ENCODE data around the gene CHRM2. TPM values are rescaled to one million over a fixed set of nuclear protein-coding genes. Genes with fewer than 3 reads are reported as not detected.

The CHRM2 gene
- total and polyA plus RNA-seq, 7 donors, result under 0.01 to 121 (median 97.3) TPM; not detected in 1

- H3K9me3 ChIP-seq, result no peaks in the 10 kb centered on the region
- peaks cover 0 to 76% (median 48%) of the 10 kb centered on the region in 4 donors for H3K4me1 ChIP-seq
- TF ChIP-seq POLR2AphosphoS5 (IDR thresholded peaks at IDR 0.05), result no peak
- no peak for TF ChIP-seq EP300 (IDR thresholded peaks at IDR 0.05)
- no peak for TF ChIP-seq POLR2A (IDR thresholded peaks at IDR 0.05)
- no peak for TF ChIP-seq CTCF (IDR thresholded peaks at IDR 0.05)
- no peak overlapping the region for H3K27ac ChIP-seq
- WGBS, 2 donors, result 49 to 75% methylated on average over 1 of the region's 1 CpG
- intact Hi-C loops (cut with DNase I), result loop anchor here (10.0 kb wide), 1 partner anchor 178 kb away; no protein-coding TSS in a partner anchor
- H3K4me3 ChIP-seq, result no peak overlapping the region
- no peak for DNase-seq
- H3K36me3 ChIP-seq, result no peaks in the 10 kb centered on the region
- no peaks in the 10 kb centered on the region for H3K27me3 ChIP-seq
These were observed 98.4 kb downstream of the CHRM2 start for GRCh38 chr7:136966825-136967224.

DNA sequence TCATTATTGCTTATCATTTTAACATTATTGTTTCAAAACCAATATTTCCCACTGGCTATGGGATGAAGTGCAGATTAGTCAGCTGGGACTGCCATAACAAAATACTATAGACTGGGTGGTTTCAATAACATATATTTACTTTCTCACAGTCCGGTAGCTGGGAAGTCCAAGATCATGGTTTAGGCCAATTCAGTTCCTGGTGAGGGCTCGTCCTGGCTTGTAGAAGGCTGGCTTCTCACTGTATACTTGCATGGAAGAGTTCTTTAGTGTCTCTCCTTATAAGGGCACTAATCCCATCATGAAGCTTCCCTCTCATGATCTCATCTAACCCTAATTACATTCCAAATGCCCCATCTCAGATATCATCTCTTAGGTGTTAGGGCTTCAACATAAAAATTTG, 101.3 kb downstream of the CHRM2 start:
- H3K4me1 ChIP-seq, result peaks cover 0 to 63% (median 23%) of the 10 kb centered on the region in 4 donors
- no peaks in the 10 kb centered on the region for H3K36me3 ChIP-seq
- H3K9me3 ChIP-seq, result no peaks in the 10 kb centered on the region
- no peak for TF ChIP-seq POLR2AphosphoS5 (IDR thresholded peaks at IDR 0.05)
- TF ChIP-seq POLR2A (IDR thresholded peaks at IDR 0.05), result no peak
- TF ChIP-seq EP300 (IDR thresholded peaks at IDR 0.05), result no peak
- no peak for TF ChIP-seq CTCF (IDR thresholded peaks at IDR 0.05)
- H3K4me3 ChIP-seq, result no peak overlapping the region
- H3K27me3 ChIP-seq, result no peaks in the 10 kb centered on the region
- no peak for DNase-seq
- WGBS, 2 donors, result 32 to 40% methylated on average over 2 of the region's 2 CpGs
- intact Hi-C loops (cut with DNase I), result loop anchor here (10.0 kb wide), 1 partner anchor 175 kb away; no protein-coding TSS in a partner anchor
- H3K27ac ChIP-seq, result peak overlapping the region in 1 of 4 donors; percentile 36

- no peaks in the 10 kb centered on the region for H3K9me3 ChIP-seq
- no peak overlapping the region for H3K4me3 ChIP-seq
- H3K36me3 ChIP-seq, result no peaks in the 10 kb centered on the region
- WGBS, 2 donors, result 63 to 66% methylated on average over 2 of the region's 2 CpGs
- H3K4me1 ChIP-seq, result peaks cover 0 to 50% (median 13%) of the 10 kb centered on the region in 4 donors
- TF ChIP-seq POLR2AphosphoS5 (IDR thresholded peaks at IDR 0.05) (no peak), EP300 (IDR thresholded peaks at IDR 0.05) (no peak), CTCF (IDR thresholded peaks at IDR 0.05) (no peak), POLR2A (IDR thresholded peaks at IDR 0.05) (no peak)
- H3K27me3 ChIP-seq, result no peaks in the 10 kb centered on the region
- no peak for DNase-seq
- intact Hi-C loops (cut with DNase I), result no loop called here
- peak overlapping the region in 3 of 4 donors; percentile 9 to 45 (median 24) for H3K27ac ChIP-seq
These were observed 103.3 kb downstream of the CHRM2 start for GRCh38 chr7:136971776-136972175.

- H3K4me1 ChIP-seq, result peaks cover 0 to 20% (median 3%) of the 10 kb centered on the region in 4 donors
- TF ChIP-seq POLR2A (IDR thresholded peaks at IDR 0.05), result no peak
- no peak for TF ChIP-seq CTCF (IDR thresholded peaks at IDR 0.05)
- no peak for TF ChIP-seq EP300 (IDR thresholded peaks at IDR 0.05)
- TF ChIP-seq POLR2AphosphoS5 (IDR thresholded peaks at IDR 0.05), result no peak
- no peak overlapping the region for H3K4me3 ChIP-seq
- no peaks in the 10 kb centered on the region for H3K27me3 ChIP-seq
- no peak for DNase-seq
- H3K9me3 ChIP-seq, result no peaks in the 10 kb centered on the region
- H3K36me3 ChIP-seq, result no peaks in the 10 kb centered on the region
- intact Hi-C loops (cut with DNase I), result no loop called here
- WGBS, 2 donors, result 32 to 35% methylated on average over 2 of the region's 2 CpGs
- H3K27ac ChIP-seq, result no peak overlapping the region
These were observed 108.2 kb downstream of the CHRM2 start for GRCh38 chr7:136976504-136977251.

Measured in sigmoid colon (tissue), 7 donors.